Neutrophil (primary cell): ENCODE results near the gene MMD2.

ENCODE experiments used
- H3K27ac ChIP-seq: fragments of 200-600 bp; sonication (generic); 2 replicates; pipeline ENCODE4 v1.5.1; 2016; ENCODE audit warnings: mild to moderate bottlenecking, moderate library complexity
- H3K27me3 ChIP-seq: fragments of 200-600 bp; sonication (generic); 2 replicates; pipeline ENCODE4 v1.6.0; 2016; ENCODE audit warnings: mild to moderate bottlenecking
- H3K36me3 ChIP-seq: fragments of 200-600 bp; sonication (generic); 2 replicates; pipeline ENCODE4 v1.5.1; 2017
- H3K4me1 ChIP-seq, 2 experiments: fragments of 200-600 bp in 1 of 2; sonication (generic) in 1 of 2; 1 replicate in 1 of 2; 2 replicates in 1 of 2; pipeline versions ENCODE4 v1.5.1 to v1.6.1; 2013 to 2016; ENCODE audit warnings: low read depth in 1 of 2, low read length in 1 of 2, mild to moderate bottlenecking in 1 of 2, moderate library complexity in 1 of 2; ENCODE audit not compliant: control insufficient read depth in 1 of 2, insufficient read depth in 1 of 2
- H3K4me3 ChIP-seq, 2 experiments: fragments of 200-600 bp in 1 of 2; sonication (generic) in 1 of 2; 1 replicate in 1 of 2; 2 replicates in 1 of 2; pipeline ENCODE4 v1.5.1; 2013 to 2016; ENCODE audit warnings: low read depth in 1 of 2, low read length in 1 of 2, mild to moderate bottlenecking in 1 of 2, moderate library complexity in 1 of 2
- H3K9me3 ChIP-seq: fragments of 200-600 bp; sonication (generic); 2 replicates; pipeline ENCODE4 v1.5.1; 2016
- CTCF ChIP-seq: fragments of 200-600 bp; sonication (generic); IDR thresholded peaks from 2 replicates; pipeline ENCODE4 v1.5.1; 2016; ENCODE audit warnings: antibody characterized with exemption

MMD2 gene

DNA sequence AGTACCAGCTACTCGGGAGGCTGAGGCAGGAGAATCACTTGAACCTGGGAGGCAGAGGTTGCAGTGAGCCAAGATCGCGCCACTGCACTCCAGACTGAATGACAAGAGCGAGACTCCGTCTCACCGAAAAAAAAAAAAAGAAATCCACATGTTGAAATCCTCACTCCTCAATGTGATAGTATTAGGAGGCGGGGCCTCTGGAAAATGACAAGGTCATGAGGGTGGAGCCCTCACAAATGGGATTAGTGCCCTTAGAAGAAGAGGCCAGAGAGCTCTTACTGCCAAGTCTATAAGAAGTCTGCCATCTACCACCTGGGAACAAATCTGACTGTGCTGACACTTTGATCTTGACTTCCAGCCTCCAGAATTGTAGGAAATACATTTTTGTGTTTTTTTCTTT, 10.6 kb downstream of the MMD2 start:
- H3K27ac ChIP-seq = no peak overlapping the region
- H3K27me3 ChIP-seq = peaks cover 8% of the 10 kb centered on the region
- H3K9me3 ChIP-seq = no peaks in the 10 kb centered on the region
- TF ChIP-seq CTCF = no peak
- no peaks in the 10 kb centered on the region for H3K4me1 ChIP-seq
- no peak overlapping the region for H3K4me3 ChIP-seq
- no peaks in the 10 kb centered on the region for H3K36me3 ChIP-seq

DNA sequence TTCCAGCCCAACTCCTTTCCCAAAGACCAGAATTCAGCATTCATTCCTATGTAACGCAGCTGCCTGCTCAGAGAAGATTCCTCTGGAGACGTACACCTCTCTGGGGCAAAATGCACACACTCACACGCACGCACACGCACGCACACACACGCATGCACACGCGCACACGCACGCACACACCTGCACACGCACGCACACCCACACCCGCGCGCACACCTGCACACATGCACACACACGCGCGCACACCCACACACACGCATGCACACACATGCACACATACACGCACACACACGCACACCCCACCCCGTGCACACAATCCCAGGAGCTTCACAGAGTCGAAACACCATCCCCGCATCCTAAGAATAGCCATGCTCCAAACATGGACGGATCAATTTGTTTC, 13.0 kb downstream of the MMD2 start:
- H3K27me3 ChIP-seq = peaks cover 8% of the 10 kb centered on the region
- no peaks in the 10 kb centered on the region for H3K36me3 ChIP-seq
- no peak for TF ChIP-seq CTCF
- H3K4me3 ChIP-seq = no peak overlapping the region
- H3K9me3 ChIP-seq = no peaks in the 10 kb centered on the region
- H3K4me1 ChIP-seq = no peaks in the 10 kb centered on the region
- no peak overlapping the region for H3K27ac ChIP-seq

DNA sequence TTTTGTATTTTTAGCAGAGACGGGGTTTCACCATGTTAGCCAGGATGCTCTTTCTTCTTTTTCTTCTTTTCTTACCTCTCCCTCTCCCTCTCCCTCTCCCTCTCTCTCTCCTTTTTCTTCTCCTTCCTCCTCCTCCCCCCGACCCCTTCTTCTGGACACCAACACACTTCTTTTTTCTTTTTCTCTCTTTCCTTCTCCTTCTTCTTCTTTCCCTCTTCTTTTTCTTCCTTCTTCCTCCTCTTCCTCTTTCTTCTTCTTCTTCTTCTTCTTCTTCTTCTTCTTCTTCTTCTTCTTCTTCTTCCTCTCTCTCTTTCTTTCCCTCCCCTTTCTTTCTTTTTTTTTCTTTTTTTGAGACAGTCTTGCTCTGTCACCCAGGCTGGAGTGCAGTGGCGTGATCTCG, 14.0 kb downstream of the MMD2 start:
- H3K27ac ChIP-seq = no peak overlapping the region
- no peaks in the 10 kb centered on the region for H3K4me1 ChIP-seq
- no peak for TF ChIP-seq CTCF
- H3K9me3 ChIP-seq = no peaks in the 10 kb centered on the region
- H3K36me3 ChIP-seq = no peaks in the 10 kb centered on the region
- H3K27me3 ChIP-seq = peaks cover under 1% of the 10 kb centered on the region
- no peak overlapping the region for H3K4me3 ChIP-seq

- Histone ChIP-seq H3K9me3 (no peaks in the 10 kb centered on the region), H3K4me3 (no peak overlapping the region), H3K36me3 (no peaks in the 10 kb centered on the region), H3K27ac (no peak overlapping the region), H3K27me3 (no peaks in the 10 kb centered on the region), H3K4me1 (no peaks in the 10 kb centered on the region)
- no peak for TF ChIP-seq CTCF
These were observed 15.7 kb downstream of the MMD2 start for GRCh38 chr7:4943297-4943696.

- Histone ChIP-seq H3K4me3 (no peak overlapping the region), H3K4me1 (no peaks in the 10 kb centered on the region), H3K27ac (no peak overlapping the region), H3K9me3 (no peaks in the 10 kb centered on the region), H3K36me3 (no peaks in the 10 kb centered on the region), H3K27me3 (no peaks in the 10 kb centered on the region)
- TF ChIP-seq CTCF = no peak
These were observed 18.8 kb downstream of the MMD2 start for GRCh38 chr7:4939971-4940728.
